ENCODE data around the gene TNRC18.
"Not testable (repeated sequence)": the region's sequence is repeated elsewhere in the genome, so short reads cannot be mapped to it uniquely, and the experiment has no call there.

GRCh38 chr7:5274985-5275431 is 148.6 kb downstream of the TNRC18 start:
- TF ChIP-seq POLR2A (IDR thresholded peaks at IDR 0.05; ENCODE audit: low read length); GATA1 (IDR thresholded peaks at IDR 0.05; ENCODE audit: low read depth, low read length): not testable (repeated sequence)
